HEK293T (cell line): Measurements from ENCODE around the gene ZBTB38.

ENCODE experiments used
- CTCF ChIA-PET: fragments of 350-600 bp; formaldehyde crosslinking; extraction: SDS; loops from one replicate; lab custom pipeline; 2021; ENCODE audit warnings: antibody characterized with exemption, inconsistent platforms; lab: Yijun Ruan, JAX
- POLR2A ChIA-PET: fragments of 350-600 bp; formaldehyde crosslinking; extraction: SDS; loops from one replicate; lab custom pipeline; 2020; ENCODE audit warnings: antibody characterized with exemption, inconsistent platforms; lab: Yijun Ruan, JAX
- DNase-seq: peaks from one replicate; pipeline ENCODE4 v3.0.0; 2012; ENCODE audit warnings: mixed read lengths; ENCODE audit errors: extremely low spot score
- ARNT ChIP-seq: fragments of 450-650 bp; IDR thresholded peaks from 2 replicates; pipeline ENCODE4 v1.6.1; 2017; ENCODE audit warnings: mild to moderate bottlenecking
- BHLHE40 ChIP-seq: fragments of 450-650 bp; IDR thresholded peaks from 2 replicates; pipeline ENCODE4 v1.6.1; 2016; ENCODE audit warnings: mild to moderate bottlenecking, moderate library complexity, borderline replicate concordance
- CTBP1 ChIP-seq: fragments of 450-650 bp; IDR thresholded peaks from 2 replicates; pipeline ENCODE4 v1.6.1; 2016; ENCODE audit warnings: borderline replicate concordance
- ELF4 ChIP-seq: fragments of 450-650 bp; IDR thresholded peaks from 2 replicates; pipeline ENCODE4 v1.6.1; 2017; ENCODE audit warnings: antibody characterized with exemption
- FOXA1 ChIP-seq: fragments of 450-650 bp; IDR thresholded peaks from 2 replicates; pipeline ENCODE4 v1.6.1; 2016; ENCODE audit warnings: mild to moderate bottlenecking
- FOXK2 ChIP-seq: fragments of 450-650 bp; IDR thresholded peaks from 2 replicates; pipeline ENCODE4 v1.6.1; 2016; ENCODE audit warnings: mild to moderate bottlenecking
- FOXM1 ChIP-seq: fragments of 450-650 bp; IDR thresholded peaks from 2 replicates; pipeline ENCODE4 v1.6.1; 2017; ENCODE audit warnings: mild to moderate bottlenecking, borderline replicate concordance
- HDGF ChIP-seq: fragments of 450-650 bp; IDR thresholded peaks from 2 replicates; pipeline ENCODE4 v1.6.1; 2017; ENCODE audit warnings: antibody characterized with exemption, borderline replicate concordance
- L3MBTL2 ChIP-seq: fragments of 450-650 bp; conservative IDR thresholded peaks from 2 replicates; pipeline ENCODE4 v1.6.1; 2016; ENCODE audit warnings: mild to moderate bottlenecking
- LEF1 ChIP-seq: fragments of 450-650 bp; IDR thresholded peaks from 2 replicates; pipeline ENCODE4 v1.6.1; 2017; ENCODE audit warnings: mild to moderate bottlenecking, borderline replicate concordance
- NFRKB ChIP-seq: fragments of 450-650 bp; IDR thresholded peaks from 2 replicates; pipeline ENCODE4 v1.6.1; 2016; ENCODE audit warnings: mild to moderate bottlenecking, moderate library complexity
- SP1 ChIP-seq: fragments of 450-650 bp; IDR thresholded peaks from 2 replicates; pipeline ENCODE4 v1.6.1; 2017
- SUZ12 ChIP-seq: fragments of 450-650 bp; IDR thresholded peaks from 2 replicates; pipeline ENCODE4 v1.6.1; 2016; ENCODE audit warnings: mild to moderate bottlenecking
- TARDBP ChIP-seq: fragments of 450-650 bp; IDR thresholded peaks from 2 replicates; pipeline ENCODE4 v1.6.1; 2016
- ZNF384 ChIP-seq: fragments of 450-650 bp; IDR thresholded peaks from 2 replicates; pipeline ENCODE4 v1.6.1; 2016
- TF ChIP-seq, protein P1 (sequence below): fragments of 450-650 bp; IDR thresholded peaks from 2 replicates; pipeline ENCODE4 v1.6.1; 2016

Gene ZBTB38

DNA sequence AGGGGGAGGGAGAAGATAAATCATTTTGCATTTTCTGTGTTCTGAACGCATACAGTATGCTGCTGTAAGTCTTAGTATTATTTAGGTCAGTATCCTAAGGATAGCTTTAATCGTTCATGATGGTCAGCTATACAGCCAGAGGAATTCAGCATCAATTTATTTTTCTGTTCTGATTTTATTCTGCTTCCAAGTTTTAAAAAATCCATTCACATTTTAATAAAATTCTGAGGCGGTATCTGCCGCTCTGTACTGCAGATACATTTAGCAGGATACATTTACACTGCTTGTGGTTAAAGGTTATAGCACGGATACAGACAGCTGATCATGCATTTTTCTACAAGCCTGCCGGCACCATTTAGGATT is 17.8 kb downstream of the ZBTB38 start:
- POLR2A ChIA-PET: interaction anchor here (0.8 to 1.2 kb wide), 3 partner anchors 15 to 26 kb away, joined by 3 read pairs; partner anchors contain the start of gene ZBTB38

DNA sequence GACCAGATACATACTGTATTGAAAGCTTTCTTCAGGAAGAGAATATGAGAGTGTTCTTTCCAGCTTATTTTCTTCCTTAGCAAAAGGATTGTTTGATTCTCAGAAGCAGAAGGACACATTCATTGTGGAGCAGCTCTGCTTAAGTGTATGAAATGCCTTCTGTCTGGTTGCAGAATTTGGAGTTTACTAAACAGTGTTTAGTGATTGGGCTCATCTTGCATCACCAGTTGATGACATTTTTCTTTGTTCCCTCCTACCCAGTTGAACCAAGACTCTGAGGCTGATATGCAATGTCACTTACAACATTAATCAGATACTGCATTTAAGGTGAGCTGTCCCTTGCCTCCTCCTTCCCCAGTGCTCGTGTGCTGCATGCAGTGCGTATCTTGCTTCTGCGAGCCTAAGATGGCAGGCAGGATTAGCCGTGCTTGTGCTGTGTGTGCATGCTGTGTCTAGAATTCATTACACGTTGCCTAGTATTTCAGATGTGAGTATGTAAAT is 18.4 kb downstream of the ZBTB38 start:
- ChIA-PET CTCF (interaction anchor here (0.6 to 1.1 kb wide), 2 partner anchors 11 to 75 kb away, joined by 3 to 5 read pairs; no protein-coding TSS in a partner anchor), POLR2A (interaction anchor here (0.8 to 1.2 kb wide), 3 partner anchors 15 to 26 kb away, joined by 3 read pairs; partner anchors contain the start of gene ZBTB38)
- TF ChIP-seq SP1 (no peak), L3MBTL2 (peak; percentile 62; the same call in 1 of the 2 replicates), FOXA1 (no peak), NFRKB (no peak)
- peak; percentile 23 for DNase-seq

More for the DNA sequence above, 17.8 kb downstream of the ZBTB38 start:
- no peak for DNase-seq
- CTCF ChIA-PET: interaction anchor here (0.6 to 1.1 kb wide), 4 partner anchors 10 to 75 kb away, joined by 3 to 5 read pairs (median 4); no protein-coding TSS in a partner anchor
- no peak for TF ChIP-seq NFRKB
- no peak for TF ChIP-seq BHLHE40
- no peak for TF ChIP-seq ZNF384
- TF ChIP-seq LEF1: no peak
- TF ChIP-seq ELF4: no peak
- TF ChIP-seq SP1: no peak

DNA sequence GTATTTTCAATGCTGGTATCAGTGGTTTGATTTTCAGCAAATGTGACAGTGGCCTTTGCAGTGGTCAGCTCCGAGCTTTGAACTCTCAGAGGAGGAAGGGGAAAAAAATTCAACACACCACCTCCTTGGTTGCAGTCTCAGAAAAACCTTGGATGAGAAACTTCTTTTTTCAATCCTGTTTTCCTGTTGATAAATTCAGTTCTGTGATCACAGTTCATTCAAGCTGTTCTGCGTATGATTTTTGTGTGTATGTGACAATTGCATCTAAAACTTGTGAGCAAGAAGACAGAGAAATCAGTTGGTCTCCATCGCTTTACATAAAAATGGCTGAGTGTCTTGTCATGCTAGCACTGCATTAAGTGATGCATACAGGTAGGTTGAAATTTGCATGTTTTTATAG is 19.2 kb downstream of the ZBTB38 start:
- ChIA-PET POLR2A (no interaction called here), CTCF (interaction anchor here (0.9 to 1.6 kb wide), 2 partner anchors 17 to 76 kb away, joined by 3 to 5 read pairs; no protein-coding TSS in a partner anchor)
- TF ChIP-seq ARNT (no peak), HDGF (no peak), FOXM1 (no peak), L3MBTL2 (no peak), ZNF384 (no peak), FOXK2 (no peak), FOXA1 (no peak), SP1 (no peak), NFRKB (no peak), SUZ12 (no peak), BHLHE40 (no peak), CTBP1 (no peak), TARDBP (no peak), LEF1 (no peak), ELF4 (no peak)
- TF ChIP-seq, protein P1, sequence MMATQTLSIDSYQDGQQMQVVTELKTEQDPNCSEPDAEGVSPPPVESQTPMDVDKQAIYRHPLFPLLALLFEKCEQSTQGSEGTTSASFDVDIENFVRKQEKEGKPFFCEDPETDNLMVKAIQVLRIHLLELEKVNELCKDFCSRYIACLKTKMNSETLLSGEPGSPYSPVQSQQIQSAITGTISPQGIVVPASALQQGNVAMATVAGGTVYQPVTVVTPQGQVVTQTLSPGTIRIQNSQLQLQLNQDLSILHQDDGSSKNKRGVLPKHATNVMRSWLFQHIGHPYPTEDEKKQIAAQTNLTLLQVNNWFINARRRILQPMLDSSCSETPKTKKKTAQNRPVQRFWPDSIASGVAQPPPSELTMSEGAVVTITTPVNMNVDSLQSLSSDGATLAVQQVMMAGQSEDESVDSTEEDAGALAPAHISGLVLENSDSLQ: no peak
- no peak for DNase-seq

DNA sequence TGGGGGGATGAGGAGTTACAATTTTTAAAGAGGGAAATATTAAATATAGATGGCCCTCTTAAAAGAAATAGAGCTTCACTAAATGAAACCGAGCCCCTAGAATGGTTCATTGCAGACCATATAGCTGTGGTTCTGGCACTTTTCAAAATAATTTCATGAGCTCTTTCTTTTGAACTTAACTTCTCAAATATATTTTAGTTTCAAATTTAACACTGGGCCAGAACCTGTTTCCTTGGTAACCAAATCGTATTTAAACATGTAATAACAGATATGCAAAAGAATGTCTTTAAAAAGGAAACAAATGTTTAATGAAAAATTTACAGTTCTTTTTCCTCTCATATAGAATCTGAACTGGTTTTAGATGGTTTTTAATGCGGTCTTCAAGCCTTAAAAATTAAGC is 20.1 kb downstream of the ZBTB38 start:
- no peak for DNase-seq
- ChIA-PET POLR2A (no interaction called here), CTCF (interaction anchor here (0.9 to 1.6 kb wide), 2 partner anchors 18 to 77 kb away, joined by 3 to 5 read pairs; no protein-coding TSS in a partner anchor)
- TF ChIP-seq, protein P1: no peak
- TF ChIP-seq SUZ12: no peak

DNA sequence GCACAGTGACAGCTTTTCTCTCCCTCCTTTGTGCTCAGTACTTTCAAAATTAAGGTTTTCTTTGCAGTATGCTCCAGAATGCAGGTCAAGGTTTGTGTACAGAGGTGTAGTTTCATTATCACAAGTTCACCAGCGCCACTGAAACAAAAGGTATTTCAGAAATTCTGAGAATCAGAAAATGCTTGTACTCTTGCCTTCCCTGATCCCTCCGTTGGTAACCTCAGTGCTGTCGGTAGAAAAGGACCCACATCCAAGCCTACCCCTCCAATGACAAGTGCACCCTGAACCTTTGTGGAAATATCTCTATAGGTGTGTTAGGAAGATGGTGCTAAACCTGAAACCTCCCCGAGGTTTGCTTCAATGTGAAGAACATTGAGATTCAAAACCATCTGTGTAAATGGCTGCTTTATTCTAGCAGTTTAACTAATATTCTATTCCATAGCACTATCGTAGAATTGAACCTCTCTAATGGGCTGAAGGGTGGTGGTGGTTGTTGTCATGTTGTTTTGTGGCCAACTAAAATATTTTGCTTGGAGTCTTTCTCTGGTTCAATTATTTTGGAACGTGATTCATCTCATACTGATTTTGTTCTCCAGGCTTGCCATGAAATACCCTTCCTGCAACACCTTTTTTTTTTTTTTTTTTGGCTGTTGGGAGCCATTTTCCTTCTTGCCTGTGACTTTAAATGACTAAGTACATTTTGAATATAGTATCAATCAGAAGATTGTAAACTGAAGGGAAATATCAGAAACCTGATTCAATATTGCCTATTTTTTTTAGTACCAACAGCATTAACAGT is 20.7 kb downstream of the ZBTB38 start:
- POLR2A ChIA-PET: no interaction called here
- DNase-seq: no peak

DNA sequence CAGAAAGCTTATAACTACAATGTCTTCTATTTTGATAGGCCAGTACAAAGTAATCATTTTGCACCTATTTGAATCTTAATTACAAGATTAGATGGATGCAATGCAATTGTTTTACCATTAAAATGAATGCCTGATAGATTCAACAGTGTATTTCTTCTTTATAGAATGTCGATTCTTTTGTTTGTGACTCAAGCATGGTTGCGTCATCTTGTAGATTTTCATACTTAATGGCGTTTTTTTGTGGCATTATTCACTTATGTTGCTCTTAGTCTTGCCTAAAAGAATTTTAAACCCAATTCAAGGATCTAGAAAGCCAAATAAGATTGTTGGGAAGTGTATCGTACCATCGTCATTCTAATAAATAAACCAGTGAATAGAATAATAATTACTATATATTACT is 21.4 kb downstream of the ZBTB38 start:
- POLR2A ChIA-PET: no interaction called here
- DNase-seq: no peak
- CTCF ChIA-PET: no interaction called here
- TF ChIP-seq ELF4 (no peak), CTBP1 (no peak), SP1 (no peak), LEF1 (no peak), BHLHE40 (no peak), HDGF (no peak), FOXM1 (no peak), SUZ12 (no peak)

More for the DNA sequence above, 20.7 kb downstream of the ZBTB38 start:
- TF ChIP-seq TARDBP (no peak), LEF1 (no peak)
- CTCF ChIA-PET: interaction anchor here (1.6 kb wide), 1 partner anchor 19 kb away, joined by 3 read pairs; no protein-coding TSS in a partner anchor

DNA sequence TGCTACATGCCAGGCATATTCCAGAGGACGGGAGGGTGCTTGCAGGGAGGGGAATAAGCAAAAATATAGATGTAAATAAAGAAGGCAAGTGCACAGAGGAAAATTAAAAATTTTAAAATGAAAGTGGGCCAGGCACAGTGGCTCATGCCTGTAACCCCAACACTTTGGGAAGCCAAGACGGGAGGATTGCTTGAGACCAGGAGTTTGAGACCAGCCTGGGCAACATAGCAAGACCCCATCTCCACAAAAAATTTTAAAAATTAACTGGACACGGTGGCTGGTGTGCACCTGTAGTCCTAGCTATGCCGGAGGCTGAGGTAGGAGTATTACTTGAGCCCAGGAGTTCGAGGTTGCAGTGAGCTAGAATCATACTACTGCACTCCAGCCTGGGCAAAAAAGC is 22.4 kb downstream of the ZBTB38 start:
- TF ChIP-seq SP1 (no peak), HDGF (no peak)
- CTCF ChIA-PET: no interaction called here
- POLR2A ChIA-PET: interaction anchor here (0.6 kb wide), 1 partner anchor 79 kb away, joined by 4 read pairs; no protein-coding TSS in a partner anchor
- DNase-seq: no peak
